Measurements from ENCODE around the gene ZNF439. TPM values are rescaled to one million over a fixed set of nuclear protein-coding genes. Genes with fewer than 3 reads are reported as not detected.
"Not testable (repeated sequence)": the region's sequence is repeated elsewhere in the genome, so short reads cannot be mapped to it uniquely, and the experiment has no call there.

The ZNF439 gene
- total RNA-seq, 2 experiments from 2014 or later: 3.6 to 4.4 TPM

DNA sequence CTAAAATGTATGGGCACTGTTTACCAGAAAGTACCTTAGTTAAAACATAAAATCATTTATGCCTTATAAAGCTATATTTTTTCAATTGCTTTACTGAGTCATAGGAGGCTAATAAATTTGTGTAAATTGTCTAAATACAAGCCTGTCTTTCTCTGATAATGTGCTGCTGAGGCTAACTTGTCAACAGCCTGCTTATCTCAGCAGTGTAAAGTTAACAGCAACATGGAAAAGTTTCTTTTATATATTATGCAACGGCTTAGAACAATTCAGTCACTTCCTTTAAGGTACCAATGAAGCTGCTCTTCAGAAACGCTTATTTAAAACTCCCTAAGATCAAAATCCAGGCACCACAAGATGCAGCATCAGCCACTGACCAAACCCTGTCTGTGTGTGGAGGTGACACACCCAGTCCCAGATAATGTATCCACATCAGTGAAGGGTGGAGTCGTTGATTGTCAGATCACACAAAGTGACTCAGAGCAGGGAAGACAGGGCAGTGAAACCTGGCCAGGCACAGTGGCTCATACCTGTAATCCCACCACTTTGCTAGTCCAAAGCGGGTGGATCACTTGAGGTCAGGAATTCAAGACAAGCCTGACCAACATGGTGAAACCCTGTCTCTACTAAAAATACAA, 66.0 kb downstream of the ZNF439 start:
- H3K4me3 Mint-ChIP-seq; H3K4me1 Mint-ChIP-seq (ENCODE audit: low read depth); H3K27ac Mint-ChIP-seq; intact Hi-C loops (cut with micrococcal nuclease); H3K27me3 Mint-ChIP-seq (ENCODE audit: low read depth); H3K36me3 Mint-ChIP-seq (ENCODE audit: low read depth); DNase-seq: not testable (repeated sequence)
- H3K9me3 Mint-ChIP-seq: peaks cover 36% of the 10 kb centered on the region
- CTCF ChIA-PET: interaction anchor here (0.7 kb wide), 1 partner anchor 16 kb away, joined by 4 read pairs; no protein-coding TSS in a partner anchor

Other genes with a start within 250 kb of the ZNF439 start
- 1 to 10 TPM; 4.1 to 4.2 TPM for gene ZNF823, start 109.8 kb upstream of the ZNF439 start, total RNA-seq
- 1 to 10 TPM; 4.0 TPM for gene ZNF441, start 81.7 kb upstream of the ZNF439 start, total RNA-seq
- 1 to 10 TPM in 1 of 2 experiments, under 1 TPM in 1; 0.35 to 1.2 TPM for gene ZNF491, start 50.2 kb upstream of the ZNF439 start, total RNA-seq
- 1 to 10 TPM; 3.6 to 4.8 TPM for gene ZNF440, start 34.5 kb upstream of the ZNF439 start, total RNA-seq
- under 1 TPM; 0.79 to 0.95 TPM for gene ZNF69, start 39.1 kb downstream of the ZNF439 start, total RNA-seq
- gene ZNF700, start 76.4 kb downstream of the ZNF439 start, total RNA-seq: 10 to 100 TPM; 12.3 to 12.4 TPM
- gene ZNF763, start 116.3 kb downstream of the ZNF439 start, total RNA-seq: under 1 TPM; 0.50 to 0.54 TPM
- gene ZNF433, start 187.0 kb downstream of the ZNF439 start, total RNA-seq: under 1 TPM; 0.52 TPM
- under 1 TPM; 0.38 to 0.49 TPM for gene ZNF878, start 204.2 kb downstream of the ZNF439 start, total RNA-seq
- 1 to 10 TPM; 1.6 TPM for gene ZNF844, start 216.0 kb downstream of the ZNF439 start, total RNA-seq